H9 (cell line): Measurements from ENCODE around the gene ZMIZ1. TPM values are rescaled to one million over a fixed set of nuclear protein-coding genes. Genes with fewer than 3 reads are reported as not detected.

Source experiments
- DNase-seq: peaks from one replicate; pipeline ENCODE4 v3.0.0-alpha.2; 2017
- H2AFZ ChIP-seq: one replicate; pipeline ENCODE4 v1.6.1; 2013; ENCODE audit warnings: mild to moderate bottlenecking, low read length, control low read depth, moderate library complexity
- H2AK5ac ChIP-seq: 2 replicates; pipeline ENCODE4 v1.6.1; 2013; ENCODE audit warnings: low read length, control low read depth, mixed read lengths; ENCODE audit not compliant: insufficient read length
- H2BK120ac ChIP-seq: one replicate; pipeline ENCODE4 v1.6.1; 2013; ENCODE audit warnings: low read depth, mild to moderate bottlenecking, low read length, control low read depth, inconsistent platforms; ENCODE audit not compliant: poor library complexity, severe bottlenecking
- H2BK12ac ChIP-seq: 2 replicates; pipeline ENCODE4 v1.6.1; 2013; ENCODE audit warnings: low read length, control low read depth, mixed read lengths, low read depth; ENCODE audit not compliant: insufficient read length
- H2BK15ac ChIP-seq: 2 replicates; pipeline ENCODE4 v1.6.1; 2013; ENCODE audit warnings: low read depth, low read length, control low read depth
- H2BK20ac ChIP-seq: one replicate; pipeline ENCODE4 v1.6.1; 2013; ENCODE audit warnings: low read depth, mild to moderate bottlenecking, low read length, control low read depth, inconsistent platforms; ENCODE audit not compliant: poor library complexity, severe bottlenecking
- H2BK5ac ChIP-seq: 2 replicates; pipeline ENCODE4 v1.6.1; 2013; ENCODE audit warnings: low read length, control low read depth, mixed read lengths; ENCODE audit not compliant: insufficient read length
- H3K14ac ChIP-seq: 2 replicates; pipeline ENCODE4 v1.6.1; 2013; ENCODE audit warnings: low read length, control low read depth; ENCODE audit not compliant: insufficient read depth
- H3K18ac ChIP-seq: 2 replicates; pipeline ENCODE4 v1.6.1; 2013; ENCODE audit warnings: low read depth, mild to moderate bottlenecking, mixed read lengths, low read length, control low read depth; ENCODE audit not compliant: insufficient read length
- H3K23ac ChIP-seq: 2 replicates; pipeline ENCODE4 v1.6.1; 2013; ENCODE audit warnings: low read length, control low read depth, mixed read lengths, low read depth; ENCODE audit not compliant: insufficient read length
- H3K23me2 ChIP-seq: 2 replicates; pipeline ENCODE4 v1.6.1; 2013; ENCODE audit warnings: low read depth, mild to moderate bottlenecking, mixed read lengths, low read length, control low read depth; ENCODE audit not compliant: insufficient read length, poor library complexity, severe bottlenecking
- H3K27ac ChIP-seq: 2 replicates; pipeline ENCODE4 v1.5.1; 2013; ENCODE audit warnings: low read length, control low read depth, mixed read lengths, low read depth; ENCODE audit not compliant: insufficient read length
- H3K27me3 ChIP-seq: 2 replicates; pipeline ENCODE4 v1.6.1; 2013; ENCODE audit warnings: low read length, control low read depth, inconsistent platforms; ENCODE audit not compliant: insufficient read depth
- H3K4ac ChIP-seq: 2 replicates; pipeline ENCODE4 v1.6.1; 2013; ENCODE audit warnings: low read depth, mild to moderate bottlenecking, control low read depth, inconsistent platforms, low read length, moderate library complexity
- H3K4me1 ChIP-seq: 2 replicates; pipeline ENCODE4 v1.6.1; 2013; ENCODE audit warnings: low read length, control low read depth, inconsistent platforms; ENCODE audit not compliant: insufficient read depth
- H3K4me2 ChIP-seq: 2 replicates; pipeline ENCODE4 v1.6.1; 2013; ENCODE audit warnings: low read length, control low read depth, mixed read lengths; ENCODE audit not compliant: insufficient read length, insufficient read depth
- H3K56ac ChIP-seq: 2 replicates; pipeline ENCODE4 v1.6.1; 2013; ENCODE audit warnings: low read depth, mild to moderate bottlenecking, mixed read lengths, low read length, control low read depth; ENCODE audit not compliant: insufficient read length
- H3K79me1 ChIP-seq: 2 replicates; pipeline ENCODE4 v1.6.1; 2013; ENCODE audit warnings: low read depth, mild to moderate bottlenecking, moderate library complexity, low read length, control low read depth, inconsistent platforms; ENCODE audit not compliant: insufficient read depth, poor library complexity, severe bottlenecking
- H3K79me2 ChIP-seq: 2 replicates; pipeline ENCODE4 v1.6.1; 2013; ENCODE audit warnings: low read length, control low read depth, inconsistent platforms; ENCODE audit not compliant: insufficient read depth
- H3K9ac ChIP-seq: 2 replicates; pipeline ENCODE4 v1.6.1; 2013; ENCODE audit warnings: low read length, control low read depth, mixed read lengths; ENCODE audit not compliant: insufficient read length; ENCODE audit errors: extremely low read depth
- H3K9me3 ChIP-seq: one replicate; pipeline ENCODE4 v1.6.1; 2013; ENCODE audit warnings: low read depth, low read length, inconsistent platforms; ENCODE audit not compliant: control insufficient read depth
- H3T11ph ChIP-seq: one replicate; pipeline ENCODE4 v1.6.1; 2013; ENCODE audit warnings: mild to moderate bottlenecking, low read length, control low read depth, inconsistent platforms
- H4K20me1 ChIP-seq: one replicate; pipeline ENCODE4 v1.6.1; 2013; ENCODE audit not compliant: control insufficient read depth, insufficient read length, insufficient read depth
- H4K5ac ChIP-seq: 2 replicates; pipeline ENCODE4 v1.6.1; 2013; ENCODE audit warnings: low read depth, mild to moderate bottlenecking, mixed read lengths, low read length, control low read depth; ENCODE audit not compliant: insufficient read length
- H4K8ac ChIP-seq: replicated peaks from 2 replicates; pipeline ENCODE4 v1.6.1; 2013; ENCODE audit warnings: low read length, control low read depth, mixed read lengths, low read depth; ENCODE audit not compliant: insufficient read length
- H4K91ac ChIP-seq: 2 replicates; pipeline ENCODE4 v1.6.1; 2013; ENCODE audit warnings: low read depth, mild to moderate bottlenecking, moderate library complexity, mixed read lengths, low read length, control low read depth; ENCODE audit not compliant: insufficient read length
- H3K27ac Mint-ChIP-seq, 3 experiments: 2 replicates in 2 of 3; 3 replicates in 1 of 3; pipeline ENCODE4 v1.8.0; 2020 to 2021; ENCODE audit warnings: mixed read lengths in 3 of 3, mild to moderate bottlenecking in 1 of 3, moderate library complexity in 1 of 3
- H3K27me3 Mint-ChIP-seq: 2 replicates; pipeline ENCODE4 v1.8.0; 2021; ENCODE audit warnings: low read depth, mild to moderate bottlenecking, moderate library complexity, mixed read lengths
- H3K36me3 Mint-ChIP-seq, 3 experiments: 2 replicates in 2 of 3; 3 replicates in 1 of 3; pipeline ENCODE4 v1.8.0; 2020 to 2021; ENCODE audit warnings: low read depth in 3 of 3, mixed read lengths in 3 of 3; ENCODE audit not compliant: insufficient read depth in 1 of 3
- H3K4me1 Mint-ChIP-seq, 2 experiments: 2 replicates each; pipeline ENCODE4 v1.8.0; 2020; ENCODE audit warnings: mixed read lengths in 2 of 2
- H3K4me3 Mint-ChIP-seq, 2 experiments: 2 replicates in 1 of 2; 3 replicates in 1 of 2; pipeline ENCODE4 v1.8.0; 2020 to 2021; ENCODE audit warnings: mild to moderate bottlenecking in 2 of 2, mixed read lengths in 2 of 2, moderate library complexity in 1 of 2
- H3K9me3 Mint-ChIP-seq, 2 experiments: 2 replicates in 1 of 2; 3 replicates in 1 of 2; pipeline ENCODE4 v1.8.0; 2020; ENCODE audit warnings: mild to moderate bottlenecking in 2 of 2, mixed read lengths in 2 of 2, moderate library complexity in 1 of 2
- CTCF ChIP-seq: fragments of 200-600 bp; sonication (generic); conservative IDR thresholded peaks from 3 replicates; pipeline ENCODE4 v1.8.0; 2021; ENCODE audit warnings: antibody characterized with exemption, mild to moderate bottlenecking
- WGBS: extraction: QIAGEN DNeasy Blood & Tissue Kit; methylation state at CpG from one replicate; pipeline ENCODE4 v1.1.7; 2013; ENCODE audit warnings: missing lambda C conversion rate, low lambda C conversion rate, mixed read lengths; ENCODE audit not compliant: insufficient read length; ENCODE audit errors: extremely low coverage; 5-methylcytosine and 5-hydroxymethylcytosine counted together
- total RNA-seq: library from RNA; stranded (reverse); gene quantifications from 2 replicates; pipeline ENCODE4 v1.2.1, GENCODE V29; 2021

ZMIZ1 gene
- total RNA-seq, 1 experiment from 2014 or later: 36.9 TPM

- peak; percentile 59 for DNase-seq
- Histone ChIP-seq H2AFZ (no peak overlapping the region), H3K27ac (no peak overlapping the region)
Observed at GRCh38 chr10:79130846-79131245, 62.1 kb downstream of the ZMIZ1 start.

More at GRCh38 chr10:79130846-79131245, 62.1 kb downstream of the ZMIZ1 start:
- Histone ChIP-seq H4K8ac (no peak overlapping the region), H2BK20ac (no peak overlapping the region), H3K23ac (no peak overlapping the region), H3K9ac (no peak overlapping the region), H2BK12ac (no peak overlapping the region), H4K5ac (no peak overlapping the region), H2BK15ac (no peak overlapping the region), H4K20me1 (no peaks in the 10 kb centered on the region), H2BK5ac (no peak overlapping the region), H3K4me2 (no peak overlapping the region), H2AK5ac (no peak overlapping the region), H3K4me1 (peaks cover 19% of the 10 kb centered on the region), H3K4ac (no peak overlapping the region), H4K91ac (no peak overlapping the region), H3K23me2 (no peaks in the 10 kb centered on the region), H3K14ac (no peak overlapping the region), H3K79me1 (peaks cover 2% of the 10 kb centered on the region), H3K27me3 (no peaks in the 10 kb centered on the region), H3T11ph (no peak overlapping the region), H2BK120ac (no peak overlapping the region), H3K56ac (no peak overlapping the region), H3K9me3 (no peaks in the 10 kb centered on the region), H3K79me2 (no peaks in the 10 kb centered on the region), H3K18ac (no peak overlapping the region)
- Mint-ChIP-seq H3K27ac (peak overlapping the region in 2 of 3 experiments; percentile 35 to 46; a peak in 4 of 7 replicates), H3K27me3 (no peaks in the 10 kb centered on the region), H3K9me3 (no peaks in the 10 kb centered on the region), H3K4me3 (peak overlapping the region in 1 of 2 experiments; percentile 48; a peak in 1 of 5 replicates), H3K4me1 (peaks cover 78 to 83% of the 10 kb centered on the region in 2 experiments), H3K36me3 (peaks cover 0 to 12% (median 3%) of the 10 kb centered on the region in 3 experiments; a peak in 4 of 7 replicates)
- no CpG with 5 or more reads among the region's 5 CpGs for WGBS
- TF ChIP-seq CTCF: no peak
